T-cell (primary cell): ENCODE results near the gene RABGAP1L. TPM values are rescaled to one million over a fixed set of nuclear protein-coding genes. Genes with fewer than 3 reads are reported as not detected.
"Not testable (repeated sequence)": the region's sequence is repeated elsewhere in the genome, so short reads cannot be mapped to it uniquely, and the experiment has no call there.

Experiments used
- ATAC-seq, 4 experiments: fragments of 200-7000 bp in 3 of 4; fragments of 150-1000 bp in 1 of 4; cut with Tn5 transposase; replicated peaks in 1 of 4; 1 replicate in 3 of 4; 2 replicates in 1 of 4; pipeline ENCODE4 v1.10.0; 2021; ENCODE audit warnings: moderate library complexity in 3 of 4, mild to moderate bottlenecking in 2 of 4, moderate number of reproducible peaks in 1 of 4
- CTCF ChIA-PET, 2 donors: fragments of 300-600 bp; sonication (Branson Sonifier 250); formaldehyde crosslinking; loops; one replicate each; lab custom pipeline; 2022; ENCODE audit warnings: antibody characterized with exemption in 2 of 2; lab: Charles Lee
- POLR2A ChIA-PET, 2 donors: fragments of 300-600 bp; sonication (Branson Sonifier 250); formaldehyde crosslinking; loops; one replicate each; lab custom pipeline; 2022; ENCODE audit warnings: antibody characterized with exemption in 2 of 2; lab: Charles Lee
- DNase-seq, 35 experiments: peaks; one replicate each; pipeline versions ENCODE4 v3.0.0 to v3.0.0-alpha.2; 2013 to 2023
- H3K27ac ChIP-seq: one replicate; pipeline ENCODE4 v1.5.1; 2013; ENCODE audit warnings: low read length
- H3K27me3 ChIP-seq, 2 experiments: replicated peaks in 1 of 2; 1 replicate in 1 of 2; 2 replicates in 1 of 2; pipeline versions ENCODE4 v1.6.1 to v1.7.0; 2013; ENCODE audit warnings: low read length in 1 of 2, mixed read lengths in 1 of 2; ENCODE audit not compliant: control insufficient read depth in 2 of 2, insufficient read depth in 2 of 2; ENCODE audit errors: extremely low read depth in 1 of 2
- H3K36me3 ChIP-seq, 2 donors: 1 replicate in 1 of 2; 2 replicates in 1 of 2; pipeline versions ENCODE4 v1.6.1 to v1.7.0; 2013; ENCODE audit warnings: low read length in 1 of 2; ENCODE audit not compliant: control insufficient read depth in 2 of 2, insufficient read depth in 1 of 2; ENCODE audit errors: extremely low read depth in 1 of 2
- H3K4me1 ChIP-seq, 2 experiments: 1 replicate in 1 of 2; 2 replicates in 1 of 2; pipeline versions ENCODE4 v1.6.1 to v1.7.0; 2013; ENCODE audit warnings: low read length in 2 of 2, mixed read lengths in 1 of 2; ENCODE audit not compliant: insufficient read depth in 2 of 2, control insufficient read depth in 1 of 2; ENCODE audit errors: extremely low read depth in 1 of 2
- H3K4me3 ChIP-seq, 2 donors: 1 replicate in 1 of 2; 2 replicates in 1 of 2; pipeline versions ENCODE4 v1.5.1 to v1.7.0; 2013; ENCODE audit warnings: mild to moderate bottlenecking in 2 of 2, low read length in 1 of 2, moderate library complexity in 1 of 2; ENCODE audit not compliant: control insufficient read depth in 1 of 2; ENCODE audit errors: extremely low read depth in 1 of 2
- H3K9me3 ChIP-seq: 2 replicates; pipeline ENCODE4 v1.7.0; 2013
- H3K27ac Mint-ChIP-seq, 2 donors: one replicate each; pipeline ENCODE4 v1.8.0; 2020 to 2021; ENCODE audit warnings: mild to moderate bottlenecking in 2 of 2, mixed read lengths in 2 of 2
- H3K27me3 Mint-ChIP-seq, 2 donors: one replicate each; pipeline ENCODE4 v1.8.0; 2021 to 2022; ENCODE audit warnings: mixed read lengths in 2 of 2
- H3K36me3 Mint-ChIP-seq: one replicate; pipeline ENCODE4 v1.8.0; 2021; ENCODE audit warnings: mixed read lengths
- H3K4me1 Mint-ChIP-seq, 3 donors: one replicate each; pipeline ENCODE4 v1.8.0; 2020 to 2022; ENCODE audit warnings: mixed read lengths in 3 of 3, mild to moderate bottlenecking in 1 of 3
- H3K4me3 Mint-ChIP-seq, 3 donors: one replicate each; pipeline ENCODE4 v1.8.0; 2020 to 2022; ENCODE audit warnings: mild to moderate bottlenecking in 3 of 3, mixed read lengths in 3 of 3, moderate library complexity in 3 of 3
- H3K9me3 Mint-ChIP-seq, 3 donors: one replicate each; pipeline ENCODE4 v1.8.0; 2020 to 2022; ENCODE audit warnings: mixed read lengths in 3 of 3
- WGBS: methylation state at CpG from one replicate; pipeline ENCODE4 v1.1.5; 2013; ENCODE audit warnings: missing lambda C conversion rate; ENCODE audit not compliant: insufficient coverage; 5-methylcytosine and 5-hydroxymethylcytosine counted together
- total RNA-seq, 35 experiments: library from RNA in 6 of 35; stranded (reverse) in 6 of 35; fragments of 120-200 nt in 1 of 35; gene quantifications; one replicate each; pipeline versions ENCODE4 v1.2.1 to v1.2.4 and lab custom pipeline; 2013 to 2026

RABGAP1L gene
- total RNA-seq, 5 donors from 2014 or later (not counting 1 experiment from before 2014, with no cell fraction given), result 75.0 to 108 (median 82.3) TPM

DNA sequence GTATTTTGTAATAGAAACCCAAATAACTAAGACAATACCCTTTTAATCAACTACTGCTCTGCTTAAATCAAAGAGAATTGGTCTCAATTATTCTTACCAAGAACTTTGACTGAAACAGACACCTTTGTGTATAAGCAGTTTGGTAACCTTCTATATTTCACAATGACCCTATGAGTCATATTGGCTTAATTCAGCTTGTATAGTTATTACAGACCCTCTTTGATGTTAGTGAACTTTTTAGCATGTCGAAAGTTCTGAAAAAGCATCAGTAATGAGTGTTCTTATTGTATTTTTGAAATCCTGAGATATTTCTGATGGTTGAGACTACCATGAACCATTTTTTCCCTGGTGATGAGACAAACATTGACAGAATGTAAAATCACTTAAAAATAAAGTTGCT, 43.3 kb upstream of the RABGAP1L start:
- Mint-ChIP-seq H3K4me1 (no peaks in the 10 kb centered on the region), H3K27me3 (no peaks in the 10 kb centered on the region), H3K36me3 (peaks cover under 1% of the 10 kb centered on the region), H3K27ac (no peak overlapping the region), H3K4me3 (no peak overlapping the region), H3K9me3 (no peaks in the 10 kb centered on the region)
- CTCF ChIA-PET, result interaction anchor here in 1 of 2 donors (0.7 kb wide), 1 partner anchor 39 kb away, joined by 9 read pairs; no protein-coding TSS in a partner anchor
- POLR2A ChIA-PET, result no interaction called here
- Histone ChIP-seq H3K9me3 (no peaks in the 10 kb centered on the region), H3K36me3 (no peaks in the 10 kb centered on the region), H3K4me3 (no peak overlapping the region), H3K27me3 (no peaks in the 10 kb centered on the region), H3K4me1 (no peaks in the 10 kb centered on the region), H3K27ac (no peak overlapping the region)
- ATAC-seq, result no peak
- WGBS, result no CpG with 5 or more reads among the region's 1 CpG
- DNase-seq, result no peak

- Histone ChIP-seq H3K27ac (no peak overlapping the region), H3K9me3 (no peaks in the 10 kb centered on the region), H3K4me3 (no peak overlapping the region), H3K27me3 (no peaks in the 10 kb centered on the region), H3K36me3 (no peaks in the 10 kb centered on the region), H3K4me1 (no peaks in the 10 kb centered on the region)
- Mint-ChIP-seq H3K4me1 (no peaks in the 10 kb centered on the region), H3K27ac (no peak overlapping the region), H3K36me3 (peaks cover 3% of the 10 kb centered on the region), H3K9me3 (peaks cover 6 to 17% (median 10%) of the 10 kb centered on the region in 3 donors), H3K4me3 (no peak overlapping the region), H3K27me3 (no peaks in the 10 kb centered on the region)
- CTCF ChIA-PET, result interaction anchor here in 1 of 2 donors (0.6 kb wide), 1 partner anchor 25 kb away, joined by 3 read pairs; no protein-coding TSS in a partner anchor
- no peak for ATAC-seq
- DNase-seq, result no peak
- POLR2A ChIA-PET, result no interaction called here
These were observed 40.6 kb upstream of the RABGAP1L start for GRCh38 chr1:174118751-174119150.

GRCh38 chr1:174122318-174122717, 37.0 kb upstream of the RABGAP1L start:
- H3K27me3 ChIP-seq, H3K4me3 ChIP-seq, DNase-seq, H3K4me3 Mint-ChIP-seq, H3K4me1 ChIP-seq, H3K27me3 Mint-ChIP-seq, H3K9me3 ChIP-seq, ATAC-seq, H3K27ac ChIP-seq, POLR2A ChIA-PET, CTCF ChIA-PET, H3K27ac Mint-ChIP-seq, H3K36me3 Mint-ChIP-seq, H3K36me3 ChIP-seq, H3K4me1 Mint-ChIP-seq: not testable (repeated sequence)
- peaks cover 13 to 43% (median 24%) of the 10 kb centered on the region in 3 donors for H3K9me3 Mint-ChIP-seq
- WGBS, result no CpG with 5 or more reads among the region's 1 CpG

DNA sequence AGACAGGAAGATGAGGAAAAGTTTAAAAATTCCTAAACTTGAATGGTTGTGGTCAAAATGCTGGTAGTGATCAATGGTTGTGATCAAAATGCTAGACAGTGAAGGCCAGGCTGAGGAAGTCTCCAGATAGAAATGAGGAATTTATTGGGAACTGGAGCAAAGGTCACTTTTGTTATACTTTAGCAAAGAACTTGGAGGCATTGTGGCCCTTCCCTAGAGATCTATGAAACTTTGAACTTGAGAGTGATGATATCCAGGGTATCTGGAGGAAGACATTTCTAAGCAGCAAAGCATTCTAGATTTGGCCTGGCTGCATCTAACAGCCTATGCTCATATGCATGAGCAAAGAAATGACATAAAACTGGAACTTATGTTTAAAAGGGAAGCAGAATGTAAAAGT, 35.5 kb upstream of the RABGAP1L start:
- CTCF ChIA-PET, result no interaction called here
- no peaks in the 10 kb centered on the region for H3K27me3 Mint-ChIP-seq
- ATAC-seq, result no peak
- Histone ChIP-seq H3K36me3 (no peaks in the 10 kb centered on the region), H3K9me3 (no peaks in the 10 kb centered on the region), H3K27me3 (no peaks in the 10 kb centered on the region), H3K4me1 (no peaks in the 10 kb centered on the region), H3K4me3 (no peak overlapping the region), H3K27ac (no peak overlapping the region)
- H3K27ac Mint-ChIP-seq, result no peak overlapping the region
- H3K4me1 Mint-ChIP-seq, result peaks cover 0 to 3% (median 0%) of the 10 kb centered on the region in 3 donors
- no peak for DNase-seq
- POLR2A ChIA-PET, result no interaction called here
- peaks cover 13 to 49% (median 29%) of the 10 kb centered on the region in 3 donors for H3K9me3 Mint-ChIP-seq
- no peak overlapping the region for H3K4me3 Mint-ChIP-seq
- peaks cover 3% of the 10 kb centered on the region for H3K36me3 Mint-ChIP-seq

DNA sequence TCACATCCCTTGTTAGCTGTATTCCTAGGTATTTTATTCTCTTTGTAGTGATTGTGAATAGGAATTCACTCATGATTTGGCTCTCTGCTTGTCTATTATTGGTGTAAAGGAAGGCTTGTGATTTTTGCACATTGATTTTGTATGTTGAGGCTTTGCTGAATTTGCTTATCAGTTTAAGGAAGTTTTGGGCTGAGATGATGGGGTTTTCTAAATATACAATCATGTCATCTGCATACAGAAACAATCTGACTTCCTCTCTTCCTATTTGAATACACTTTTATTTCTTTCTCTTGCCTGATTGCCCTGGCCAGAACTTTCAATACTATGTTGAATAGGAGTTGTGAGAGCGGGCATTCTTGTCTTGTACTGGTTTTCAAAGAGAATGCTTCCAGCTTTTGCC, 32.1 kb upstream of the RABGAP1L start:
- not testable (repeated sequence) for ATAC-seq
- WGBS, result no CpG with 5 or more reads among the region's 1 CpG
- H3K9me3 Mint-ChIP-seq, result peaks cover 13 to 62% (median 32%) of the 10 kb centered on the region in 3 donors

DNA sequence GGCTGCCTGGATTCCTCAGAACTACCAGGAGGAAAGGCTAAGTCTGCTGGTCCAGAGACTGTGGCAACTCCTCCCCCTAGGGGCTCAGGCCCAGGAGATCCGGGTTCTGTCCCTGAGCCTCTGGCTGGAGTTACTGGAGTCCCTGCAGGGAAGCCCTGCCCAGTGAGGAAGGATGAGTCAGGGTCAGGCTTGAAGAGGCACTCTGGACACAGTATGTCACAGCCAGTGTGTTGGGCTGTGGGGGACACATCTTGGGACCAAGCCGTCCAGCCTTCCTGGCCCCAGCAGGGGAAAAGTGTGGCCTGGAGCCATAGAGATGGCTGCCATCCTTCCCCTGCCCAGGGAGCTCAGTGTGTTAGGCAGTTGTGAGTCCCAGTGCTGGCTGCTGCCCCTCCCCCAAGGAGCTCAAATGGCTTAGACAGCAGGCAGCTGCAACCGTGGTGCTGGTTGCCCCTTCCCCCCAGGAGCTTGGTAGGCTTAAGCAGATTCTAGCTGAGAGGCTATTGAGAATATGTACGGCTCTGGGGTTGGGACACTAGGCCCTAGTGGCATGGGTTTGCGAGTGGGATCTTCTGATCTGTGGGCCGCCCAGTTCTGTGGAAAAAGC, 28.2 kb upstream of the RABGAP1L start:
- ATAC-seq (no peak), DNase-seq (no peak)
- Histone ChIP-seq H3K27me3 (peaks cover 0 to 3% of the 10 kb centered on the region in 2 experiments), H3K9me3 (no peaks in the 10 kb centered on the region), H3K4me1 (no peaks in the 10 kb centered on the region), H3K27ac (no peak overlapping the region), H3K36me3 (no peaks in the 10 kb centered on the region), H3K4me3 (no peak overlapping the region)
- Mint-ChIP-seq H3K36me3 (no peaks in the 10 kb centered on the region), H3K27me3 (peaks cover 0 to 5% of the 10 kb centered on the region in 2 donors), H3K4me3 (no peak overlapping the region), H3K4me1 (peaks cover 0 to 3% (median 0%) of the 10 kb centered on the region in 3 donors), H3K27ac (no peak overlapping the region), H3K9me3 (peaks cover 0 to 34% (median 18%) of the 10 kb centered on the region in 3 donors)
- CTCF ChIA-PET, result no interaction called here
- WGBS, result 90% methylated on average over 5 of the region's 6 CpGs
- POLR2A ChIA-PET, result no interaction called here

More for the DNA sequence above, 32.1 kb upstream of the RABGAP1L start:
- CTCF ChIA-PET, H3K27ac ChIP-seq, H3K9me3 ChIP-seq, H3K4me1 Mint-ChIP-seq, H3K27me3 ChIP-seq, H3K36me3 Mint-ChIP-seq, H3K4me3 Mint-ChIP-seq, H3K27ac Mint-ChIP-seq, H3K36me3 ChIP-seq, H3K27me3 Mint-ChIP-seq, POLR2A ChIA-PET, DNase-seq, H3K4me1 ChIP-seq, H3K4me3 ChIP-seq: not testable (repeated sequence)
